SK-N-SH treated with all-trans-retinoic acid at 6 μM for 48 hours (cell line): ENCODE measurements around the gene DIAPH1.

Experiments used
- ATAC-seq: fragments of 200-7000 bp; cut with Tn5 transposase; 3 replicates; pipeline ENCODE4 v1.9.1; 2020; ENCODE audit warnings: mild to moderate bottlenecking, moderate library complexity
- ARNTL ChIP-seq: fragments of 450-650 bp; formaldehyde crosslinking; IDR thresholded peaks from 2 replicates; pipeline ENCODE4 v1.5.0; 2020; ENCODE audit warnings: low read depth, mild to moderate bottlenecking, moderate library complexity, borderline replicate concordance
- BACH2 ChIP-seq: fragments of 250-450 bp; sonication (Bioruptor Pico); IDR thresholded peaks from 2 replicates; pipeline ENCODE4 v1.9.0; 2021; ENCODE audit warnings: mild to moderate bottlenecking, borderline replicate concordance
- CREB5 ChIP-seq: fragments of 250-450 bp; sonication (Bioruptor Pico); IDR thresholded peaks from 2 replicates; pipeline ENCODE4 v1.5.1; 2020; ENCODE audit warnings: low read depth, mild to moderate bottlenecking, moderate library complexity
- CSDC2 ChIP-seq: fragments of 250-450 bp; sonication (Bioruptor Pico); IDR thresholded peaks from 2 replicates; pipeline ENCODE4 v1.5.0; 2020; ENCODE audit warnings: mild to moderate bottlenecking, moderate library complexity
- ISL1 ChIP-seq: fragments of 250-450 bp; sonication (Bioruptor Pico); IDR thresholded peaks from 2 replicates; pipeline ENCODE4 v2.1.2; 2022; ENCODE audit warnings: mild to moderate bottlenecking, moderate library complexity
- PATZ1 ChIP-seq: fragments of 250-450 bp; sonication (Bioruptor Pico); IDR thresholded peaks from 2 replicates; pipeline ENCODE4 v1.8.0; 2020; ENCODE audit warnings: mild to moderate bottlenecking, moderate library complexity, borderline replicate concordance
- PPARA ChIP-seq: fragments of 250-450 bp; sonication (Bioruptor Pico); IDR thresholded peaks from 2 replicates; pipeline ENCODE4 v1.5.0; 2020; ENCODE audit warnings: mild to moderate bottlenecking, borderline replicate concordance
- RARB ChIP-seq: fragments of 250-450 bp; sonication (Bioruptor Pico); IDR thresholded peaks from 2 replicates; pipeline ENCODE4 v1.8.0; 2021; ENCODE audit warnings: mild to moderate bottlenecking, moderate library complexity
- SNAI2 ChIP-seq: fragments of 250-450 bp; sonication (Bioruptor Pico); IDR thresholded peaks from 2 replicates; pipeline ENCODE4 v1.5.0; 2020; ENCODE audit warnings: mild to moderate bottlenecking, moderate library complexity
- TCF4 ChIP-seq: fragments of 250-450 bp; sonication (Bioruptor Pico); IDR thresholded peaks from 2 replicates; pipeline ENCODE4 v1.8.0; 2021; ENCODE audit warnings: mild to moderate bottlenecking, moderate library complexity, borderline replicate concordance
- TOX ChIP-seq: fragments of 250-450 bp; sonication (Bioruptor Pico); IDR thresholded peaks from 2 replicates; pipeline ENCODE4 v1.8.0; 2021; ENCODE audit warnings: mild to moderate bottlenecking, moderate library complexity, borderline replicate concordance
- ZC3H10 ChIP-seq: fragments of 250-450 bp; sonication (Bioruptor Pico); IDR thresholded peaks from 2 replicates; pipeline ENCODE4 v1.5.1; 2021; ENCODE audit warnings: mild to moderate bottlenecking, moderate library complexity
- ZFP3 ChIP-seq: fragments of 250-450 bp; sonication (Bioruptor Pico); IDR thresholded peaks from 2 replicates; pipeline ENCODE4 v1.5.0; 2020; ENCODE audit warnings: mild to moderate bottlenecking, moderate library complexity
- ZFP30 ChIP-seq: fragments of 450-650 bp; formaldehyde crosslinking; IDR thresholded peaks from 2 replicates; pipeline ENCODE4 v1.5.0; 2022; ENCODE audit warnings: mild to moderate bottlenecking, moderate library complexity
- ZNF565 ChIP-seq: fragments of 450-650 bp; formaldehyde crosslinking; conservative IDR thresholded peaks from 2 replicates; pipeline ENCODE4 v1.5.0; 2020; ENCODE audit warnings: low read depth, mild to moderate bottlenecking, moderate library complexity
- ZNF70 ChIP-seq: fragments of 450-650 bp; formaldehyde crosslinking; IDR thresholded peaks from 2 replicates; pipeline ENCODE4 v1.5.0; 2020; ENCODE audit warnings: mild to moderate bottlenecking, moderate library complexity
- ZNF8 ChIP-seq: fragments of 450-650 bp; formaldehyde crosslinking; IDR thresholded peaks from 2 replicates; pipeline ENCODE4 v1.5.0; 2020; ENCODE audit warnings: mild to moderate bottlenecking, moderate library complexity
- TF ChIP-seq, protein P1 (sequence below): fragments of 250-450 bp; sonication (Bioruptor Pico); IDR thresholded peaks from 2 replicates; pipeline ENCODE4 v1.8.0; 2021; ENCODE audit warnings: low read depth, mild to moderate bottlenecking, moderate library complexity, borderline replicate concordance
- TF ChIP-seq, protein P2 (sequence below): fragments of 250-450 bp; sonication (Bioruptor Pico); IDR thresholded peaks from 2 replicates; pipeline ENCODE4 v1.5.1; 2021; ENCODE audit warnings: mild to moderate bottlenecking, moderate library complexity

The DIAPH1 gene

DNA sequence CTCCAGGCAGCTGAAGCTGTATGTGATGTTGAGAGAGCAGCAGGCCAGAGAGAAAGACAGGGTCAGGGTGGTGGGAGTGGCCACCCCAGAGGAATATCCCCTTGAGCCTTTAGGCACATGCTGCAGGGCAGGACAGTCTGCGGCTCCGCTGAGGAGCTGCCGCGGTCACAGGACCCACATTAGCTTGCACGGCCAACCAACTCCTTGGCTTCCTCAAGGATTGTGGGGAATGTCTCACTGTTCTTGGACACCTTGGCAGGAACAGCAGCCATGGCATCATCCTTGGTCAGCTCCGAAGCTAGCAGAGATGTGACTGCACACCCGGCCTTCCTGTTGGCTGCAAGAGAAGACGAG lies 102.2 kb downstream of the DIAPH1 start:
- ATAC-seq, result no peak
- TF ChIP-seq, protein P1, sequence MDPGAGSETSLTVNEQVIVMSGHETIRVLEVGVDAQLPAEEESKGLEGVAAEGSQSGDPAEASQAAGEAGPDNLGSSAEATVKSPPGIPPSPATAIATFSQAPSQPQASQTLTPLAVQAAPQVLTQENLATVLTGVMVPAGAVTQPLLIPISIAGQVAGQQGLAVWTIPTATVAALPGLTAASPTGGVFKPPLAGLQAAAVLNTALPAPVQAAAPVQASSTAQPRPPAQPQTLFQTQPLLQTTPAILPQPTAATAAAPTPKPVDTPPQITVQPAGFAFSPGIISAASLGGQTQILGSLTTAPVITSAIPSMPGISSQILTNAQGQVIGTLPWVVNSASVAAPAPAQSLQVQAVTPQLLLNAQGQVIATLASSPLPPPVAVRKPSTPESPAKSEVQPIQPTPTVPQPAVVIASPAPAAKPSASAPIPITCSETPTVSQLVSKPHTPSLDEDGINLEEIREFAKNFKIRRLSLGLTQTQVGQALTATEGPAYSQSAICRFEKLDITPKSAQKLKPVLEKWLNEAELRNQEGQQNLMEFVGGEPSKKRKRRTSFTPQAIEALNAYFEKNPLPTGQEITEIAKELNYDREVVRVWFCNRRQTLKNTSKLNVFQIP (CRISPR knock-in tag), result no peak
- TF ChIP-seq SNAI2 (CRISPR knock-in tag) (no peak), CREB5 (no peak), ZFP30 (CRISPR knock-in tag) (no peak), CSDC2 (no peak), RARB (CRISPR knock-in tag) (no peak), ZNF565 (CRISPR knock-in tag) (no peak), ZNF70 (CRISPR knock-in tag) (no peak), ARNTL (no peak), TOX (CRISPR knock-in tag) (no peak), ISL1 (no peak), PPARA (CRISPR knock-in tag) (no peak), BACH2 (CRISPR knock-in tag) (no peak), TCF4 (CRISPR knock-in tag) (no peak)
- TF ChIP-seq, protein P2, sequence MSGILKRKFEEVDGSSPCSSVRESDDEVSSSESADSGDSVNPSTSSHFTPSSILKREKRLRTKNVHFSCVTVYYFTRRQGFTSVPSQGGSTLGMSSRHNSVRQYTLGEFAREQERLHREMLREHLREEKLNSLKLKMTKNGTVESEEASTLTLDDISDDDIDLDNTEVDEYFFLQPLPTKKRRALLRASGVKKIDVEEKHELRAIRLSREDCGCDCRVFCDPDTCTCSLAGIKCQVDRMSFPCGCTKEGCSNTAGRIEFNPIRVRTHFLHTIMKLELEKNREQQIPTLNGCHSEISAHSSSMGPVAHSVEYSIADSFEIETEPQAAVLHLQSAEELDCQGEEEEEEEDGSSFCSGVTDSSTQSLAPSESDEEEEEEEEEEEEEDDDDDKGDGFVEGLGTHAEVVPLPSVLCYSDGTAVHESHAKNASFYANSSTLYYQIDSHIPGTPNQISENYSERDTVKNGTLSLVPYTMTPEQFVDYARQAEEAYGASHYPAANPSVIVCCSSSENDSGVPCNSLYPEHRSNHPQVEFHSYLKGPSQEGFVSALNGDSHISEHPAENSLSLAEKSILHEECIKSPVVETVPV (CRISPR knock-in tag), result no peak

- ATAC-seq, result no peak
- TF ChIP-seq ZFP30 (CRISPR knock-in tag), result no peak
- TF ChIP-seq PATZ1, result no peak
- TF ChIP-seq, protein P2 (CRISPR knock-in tag), result no peak
- TF ChIP-seq ARNTL, result no peak
- TF ChIP-seq ZFP3, result no peak
- no peak for TF ChIP-seq ZNF8 (CRISPR knock-in tag)
- TF ChIP-seq CSDC2, result no peak
Measured at GRCh38 chr5:141515946-141516671, 102.7 kb downstream of the DIAPH1 start.

DNA sequence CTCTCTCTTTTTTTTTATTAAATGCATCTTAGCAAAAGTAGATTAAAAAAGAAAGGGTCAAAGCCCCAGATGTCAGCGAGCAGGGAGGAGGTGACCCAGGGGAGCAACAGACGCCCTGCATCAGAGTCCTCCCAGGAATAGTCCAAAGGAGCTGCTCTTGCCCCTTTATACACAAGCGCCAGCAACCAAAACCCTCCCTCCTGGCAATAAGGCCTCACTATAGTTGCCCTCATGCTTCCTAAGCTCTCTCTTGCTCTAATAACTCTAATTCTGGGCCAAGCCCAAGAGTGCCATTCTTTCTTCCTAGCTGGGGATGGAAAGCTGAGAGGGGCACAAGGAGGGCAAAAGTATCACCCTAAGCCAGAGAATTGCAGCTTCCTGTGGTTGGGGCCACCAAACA lies 103.7 kb downstream of the DIAPH1 start:
- no peak for ATAC-seq
- TF ChIP-seq BACH2 (CRISPR knock-in tag) (no peak), ISL1 (no peak), TCF4 (CRISPR knock-in tag) (no peak), ZFP30 (CRISPR knock-in tag) (no peak), ZFP3 (no peak), ZC3H10 (CRISPR knock-in tag) (no peak), PATZ1 (no peak)
- TF ChIP-seq, protein P2 (CRISPR knock-in tag), result no peak
- TF ChIP-seq, protein P1 (CRISPR knock-in tag), result no peak
